H54 (cell line): ENCODE measurements around the gene GALNT16.
"Not testable (repeated sequence)": the region's sequence is repeated elsewhere in the genome, so short reads cannot be mapped to it uniquely, and the experiment has no call there.

Experiments used
- DNase-seq: peaks from one replicate; pipeline ENCODE4 v3.0.0; 2011; ENCODE audit warnings: low spot score, mixed read lengths; ENCODE audit not compliant: insufficient read length
- FAIRE-seq: peaks from 3 replicates; lab custom pipeline; 2011; peaks lifted over from hg19 to GRCh38; lab: Jason Lieb, UNC
- POLR2A ChIP-seq: IDR thresholded peaks from 2 replicates; pipeline ENCODE4 v1.6.1; 2011; ENCODE audit warnings: low read depth, mild to moderate bottlenecking, low read length

The GALNT16 gene

GRCh38 chr14:69284170-69284569, 24.2 kb downstream of the GALNT16 start:
- no peak for TF ChIP-seq POLR2A
- DNase-seq (no peak), FAIRE-seq (no peak)

DNA sequence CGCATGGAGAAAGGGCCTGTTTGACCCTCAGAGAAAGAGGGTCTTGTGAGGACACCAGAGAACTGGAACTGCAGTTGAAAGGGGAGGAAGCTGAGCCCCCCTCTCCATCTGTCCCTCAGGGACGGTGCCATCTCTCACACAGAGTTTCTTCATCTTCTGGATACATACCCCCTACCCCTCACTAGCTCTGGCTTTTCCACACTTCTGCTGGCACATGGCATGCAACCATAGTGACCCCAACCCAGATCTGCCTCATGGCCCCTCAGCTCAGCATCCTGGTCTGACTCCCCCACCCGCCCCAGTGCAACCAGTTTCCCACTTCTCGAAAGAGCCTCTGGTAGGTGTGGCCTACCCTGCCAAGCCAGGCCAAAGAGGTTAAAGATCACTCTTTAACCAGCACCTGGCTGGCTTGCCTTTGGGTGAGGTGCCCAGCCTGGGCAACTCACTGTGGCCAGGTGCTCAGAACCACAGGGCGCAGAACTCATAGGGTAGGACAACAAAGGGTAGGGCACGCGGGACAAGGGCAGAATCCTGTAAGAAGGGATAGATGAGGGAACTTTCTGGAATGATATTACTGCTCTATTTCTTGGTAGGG, 25.8 kb downstream of the GALNT16 start:
- TF ChIP-seq POLR2A: no peak
- DNase-seq: no peak
- no peak for FAIRE-seq

- FAIRE-seq: no peak
- no peak for DNase-seq
- no peak for TF ChIP-seq POLR2A
Measured at GRCh38 chr14:69287098-69288010, 27.4 kb downstream of the GALNT16 start.

DNA sequence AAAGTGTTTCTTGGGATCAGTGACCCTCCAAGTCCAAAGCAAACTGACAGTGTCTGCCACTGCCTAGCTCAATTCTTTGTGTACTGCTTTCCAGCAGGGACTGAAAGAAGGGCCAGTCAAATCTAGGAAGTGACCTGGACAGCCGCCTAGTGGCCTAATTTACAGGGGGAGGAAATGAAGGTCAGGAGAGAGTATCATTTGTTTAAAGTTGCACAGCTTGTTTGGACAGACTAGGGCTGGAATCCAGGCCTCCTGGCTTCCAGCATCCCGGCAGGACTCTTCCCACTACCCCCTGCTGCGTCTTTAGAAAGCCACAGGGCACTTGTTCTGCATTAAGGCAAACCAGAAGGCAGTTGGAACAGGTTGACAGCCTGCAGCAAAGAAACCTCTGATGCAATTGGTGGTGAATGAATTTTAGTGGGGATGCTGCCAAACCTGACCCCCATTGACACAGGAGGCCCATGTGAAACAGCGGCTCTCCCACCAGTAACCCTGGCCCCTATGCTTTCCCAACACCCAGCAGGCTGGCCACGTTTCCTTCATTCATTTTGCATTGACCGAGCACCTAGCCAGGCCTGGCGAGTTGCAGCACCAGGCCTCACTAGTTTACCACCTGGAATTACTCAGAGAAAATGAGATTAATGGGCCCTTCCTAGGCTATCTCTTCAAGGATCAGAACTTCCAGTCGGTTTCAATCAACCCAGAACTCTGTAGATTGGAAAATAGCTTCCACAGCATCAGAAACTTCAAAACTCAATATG, 28.2 kb downstream of the GALNT16 start:
- FAIRE-seq: no peak
- DNase-seq: no peak
- TF ChIP-seq POLR2A: no peak

DNA sequence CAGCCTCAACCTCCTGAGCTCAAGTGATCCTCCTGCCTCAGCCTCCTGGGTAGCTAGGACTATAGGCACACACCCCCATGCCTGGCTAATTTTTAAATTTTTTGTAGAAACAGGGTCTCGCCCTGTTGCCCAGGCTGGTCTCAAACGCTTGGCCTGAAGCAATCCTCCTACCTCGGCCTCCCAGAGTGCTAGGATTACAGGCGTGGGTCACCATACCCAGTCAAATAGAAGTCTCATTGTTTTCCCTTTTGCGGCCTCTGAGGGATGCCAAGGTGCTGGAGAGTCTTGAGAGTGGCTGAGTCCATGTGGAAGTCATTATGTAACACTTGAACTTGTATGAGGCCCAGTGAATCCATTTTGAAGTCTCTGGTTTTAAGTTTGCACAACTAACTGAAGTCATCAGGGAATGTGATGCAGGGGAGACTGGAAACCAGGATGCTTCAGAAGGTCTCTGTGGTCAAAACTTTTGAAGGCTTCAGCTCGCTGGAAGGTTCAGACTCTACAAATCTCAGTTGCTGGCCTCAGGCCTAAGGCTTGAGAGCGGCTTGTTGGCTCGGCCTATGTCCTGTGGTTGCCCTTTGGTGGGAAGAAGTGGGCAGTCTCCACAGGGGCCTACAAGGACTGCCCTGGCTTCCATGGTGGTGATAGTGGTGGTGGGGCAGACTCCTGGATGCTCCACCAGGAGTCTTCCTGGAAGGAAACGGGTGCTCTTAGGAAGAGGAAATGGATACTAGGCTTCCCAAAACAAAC, 29.2 kb downstream of the GALNT16 start:
- DNase-seq (no peak), FAIRE-seq (no peak)
- TF ChIP-seq POLR2A: no peak

DNA sequence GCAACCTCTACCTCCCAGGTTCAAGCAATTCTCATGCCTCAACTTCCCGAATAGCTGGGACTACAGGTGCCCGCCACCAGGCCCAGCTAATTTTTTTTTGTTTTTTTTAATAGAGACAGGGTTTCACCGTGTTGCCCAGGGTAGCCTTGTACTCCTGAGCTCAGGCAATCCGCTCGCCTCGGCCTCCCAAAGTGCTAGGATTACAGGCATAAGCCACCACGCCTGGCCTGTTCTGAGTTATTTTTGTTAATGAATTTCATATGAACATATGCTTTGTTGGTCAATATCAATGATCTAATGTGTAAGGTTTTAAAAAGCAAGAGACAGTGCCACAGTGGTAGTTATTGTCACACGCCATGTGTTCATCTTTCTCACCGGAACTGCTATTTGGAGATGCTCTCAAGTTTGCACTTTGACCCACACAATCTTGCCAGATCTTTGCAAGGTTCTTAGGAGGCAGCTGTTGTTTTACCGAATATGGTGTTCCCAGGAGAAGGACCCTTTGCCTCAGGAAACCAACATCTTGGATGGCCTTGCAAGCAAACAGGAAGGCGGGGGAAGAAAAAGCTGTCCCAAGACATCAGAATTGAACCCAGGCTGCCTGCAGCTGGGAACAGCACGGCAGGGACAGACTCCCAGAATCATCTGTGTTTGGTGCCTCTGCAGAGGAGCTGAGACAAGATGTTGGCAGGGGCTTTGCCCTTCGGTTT, 30.0 kb downstream of the GALNT16 start:
- DNase-seq: no peak
- FAIRE-seq: no peak
- no peak for TF ChIP-seq POLR2A

- not testable (repeated sequence) for DNase-seq, FAIRE-seq
Measured at GRCh38 chr14:69290881-69291280, 30.9 kb downstream of the GALNT16 start.

DNA sequence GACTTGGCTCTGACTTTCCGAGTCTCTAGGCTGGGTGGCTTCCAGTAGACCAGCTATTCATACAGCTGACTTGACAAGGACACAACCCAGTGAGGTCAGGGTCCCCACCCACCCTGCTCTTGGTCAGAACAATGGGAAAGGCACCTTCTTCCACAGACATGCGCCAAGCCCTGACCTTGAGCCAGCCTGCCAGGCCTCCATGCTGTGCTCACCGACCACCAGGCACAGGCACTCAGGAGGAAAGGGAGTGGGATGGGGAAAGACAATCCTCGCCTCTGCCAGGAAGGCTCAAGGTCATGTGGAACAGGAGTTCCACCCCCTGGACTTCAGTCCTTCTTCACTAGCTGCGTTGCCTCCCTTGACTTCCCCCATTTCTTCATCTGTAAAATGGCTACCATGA, 31.4 kb downstream of the GALNT16 start:
- no peak for FAIRE-seq

DNA sequence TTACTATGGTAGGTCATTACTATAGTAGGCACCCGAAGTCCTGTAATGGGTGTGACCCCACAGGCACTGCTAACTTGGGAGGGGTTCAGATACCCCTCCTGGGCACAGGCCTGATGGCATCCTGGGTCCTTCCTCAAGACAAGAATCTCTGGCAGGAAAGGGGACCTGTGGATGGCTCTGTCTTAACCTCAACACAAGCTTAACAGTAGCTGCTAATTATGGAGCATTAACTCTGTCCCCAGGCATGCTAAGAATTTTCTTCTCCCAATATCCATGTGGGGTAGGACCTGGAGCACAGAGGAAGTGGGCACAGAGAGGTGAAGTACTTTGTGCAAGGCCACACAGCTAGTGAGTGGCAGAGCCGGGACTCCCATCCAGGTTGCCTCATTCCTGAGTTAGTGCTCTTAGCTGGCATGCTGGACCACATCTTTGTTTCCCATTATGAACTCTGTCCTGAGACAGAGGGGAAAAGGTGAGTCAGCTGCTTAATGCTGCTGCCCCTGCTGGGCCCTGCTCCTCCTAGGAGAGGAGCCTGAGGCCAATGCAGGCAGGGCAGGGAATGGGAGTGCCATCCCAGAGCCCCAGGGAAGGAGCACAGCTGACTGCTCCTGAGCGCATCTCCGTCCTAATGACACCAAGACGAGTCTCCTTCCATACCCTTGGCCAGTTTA, 32.1 kb downstream of the GALNT16 start:
- TF ChIP-seq POLR2A: no peak
- FAIRE-seq (no peak), DNase-seq (peak; percentile 44)

More for the DNA sequence above, 31.4 kb downstream of the GALNT16 start:
- TF ChIP-seq POLR2A: no peak
- DNase-seq: no peak

GRCh38 chr14:69298131-69299071, 38.4 kb downstream of the GALNT16 start:
- DNase-seq (no peak), FAIRE-seq (no peak)
- no peak for TF ChIP-seq POLR2A

- FAIRE-seq: no peak
- TF ChIP-seq POLR2A: no peak
- DNase-seq: no peak
Measured at GRCh38 chr14:69299286-69300035, 39.5 kb downstream of the GALNT16 start.
